OCI-LY1 (cell line): ENCODE measurements around the gene BORCS6.

ENCODE experiments used
- CTCF ChIP-seq: fragments of 200-600 bp; sonication (generic), shearing (Covaris generic); IDR thresholded peaks from 2 replicates; pipeline ENCODE4 v1.5.1; 2017; ENCODE audit warnings: mild to moderate bottlenecking, antibody characterized with exemption, low read length, moderate library complexity, mixed read lengths
- EZH2 ChIP-seq: fragments of 200-600 bp; sonication (generic), shearing (Covaris generic); IDR thresholded peaks from 2 replicates; pipeline ENCODE4 v1.8.0; 2017; ENCODE audit warnings: borderline replicate concordance, mixed run types, mild to moderate bottlenecking, antibody characterized with exemption, low read length, moderate library complexity, mixed read lengths

- no peak for TF ChIP-seq CTCF
- no peak for TF ChIP-seq EZH2
These were observed 41.7 kb upstream of the BORCS6 start for GRCh38 chr17:8231701-8232100.
